ENCODE results near the gene TSC22D4.
"Not testable (repeated sequence)": the region's sequence is repeated elsewhere in the genome, so short reads cannot be mapped to it uniquely, and the experiment has no call there.

The TSC22D4 gene

DNA sequence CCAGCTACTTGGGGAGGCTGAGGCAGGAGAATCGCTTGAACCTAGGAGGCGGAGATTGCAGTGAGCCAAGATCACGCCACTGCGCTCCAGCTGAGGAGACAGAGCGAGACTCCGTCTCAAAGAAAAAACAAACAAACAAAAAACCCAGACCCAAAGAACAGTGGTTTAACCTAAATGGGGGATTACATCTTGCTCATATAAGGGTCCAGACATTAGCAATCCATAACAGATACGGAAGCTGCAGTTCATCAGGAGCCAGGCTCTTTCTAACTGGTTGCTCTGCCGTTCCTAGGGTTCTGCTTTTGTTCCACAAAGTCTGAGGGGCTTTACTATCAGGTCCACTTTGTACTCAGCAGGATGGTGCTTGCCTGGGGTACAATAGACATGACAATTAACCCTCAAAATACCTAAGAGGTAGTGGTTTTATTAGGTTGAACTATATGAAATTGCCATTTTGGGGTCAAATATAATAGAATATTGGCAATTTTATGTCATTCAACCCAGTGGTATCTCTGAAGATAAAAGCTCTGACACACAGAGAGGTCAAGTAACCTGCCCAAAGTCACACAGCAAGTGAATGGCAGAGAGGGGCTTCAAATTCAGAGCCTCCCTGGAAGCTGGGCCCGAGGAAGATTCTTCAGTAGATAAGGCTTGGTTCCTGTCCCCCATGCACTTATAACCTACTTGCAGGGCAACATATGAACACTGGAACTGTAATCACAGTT lies 26.0 kb upstream of the TSC22D4 start:
- no peak overlapping the region for H3K27ac ChIP-seq
- TF ChIP-seq, protein P1, sequence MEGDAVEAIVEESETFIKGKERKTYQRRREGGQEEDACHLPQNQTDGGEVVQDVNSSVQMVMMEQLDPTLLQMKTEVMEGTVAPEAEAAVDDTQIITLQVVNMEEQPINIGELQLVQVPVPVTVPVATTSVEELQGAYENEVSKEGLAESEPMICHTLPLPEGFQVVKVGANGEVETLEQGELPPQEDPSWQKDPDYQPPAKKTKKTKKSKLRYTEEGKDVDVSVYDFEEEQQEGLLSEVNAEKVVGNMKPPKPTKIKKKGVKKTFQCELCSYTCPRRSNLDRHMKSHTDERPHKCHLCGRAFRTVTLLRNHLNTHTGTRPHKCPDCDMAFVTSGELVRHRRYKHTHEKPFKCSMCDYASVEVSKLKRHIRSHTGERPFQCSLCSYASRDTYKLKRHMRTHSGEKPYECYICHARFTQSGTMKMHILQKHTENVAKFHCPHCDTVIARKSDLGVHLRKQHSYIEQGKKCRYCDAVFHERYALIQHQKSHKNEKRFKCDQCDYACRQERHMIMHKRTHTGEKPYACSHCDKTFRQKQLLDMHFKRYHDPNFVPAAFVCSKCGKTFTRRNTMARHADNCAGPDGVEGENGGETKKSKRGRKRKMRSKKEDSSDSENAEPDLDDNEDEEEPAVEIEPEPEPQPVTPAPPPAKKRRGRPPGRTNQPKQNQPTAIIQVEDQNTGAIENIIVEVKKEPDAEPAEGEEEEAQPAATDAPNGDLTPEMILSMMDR (conservative IDR thresholded peaks at IDR 0.05) = no peak

DNA sequence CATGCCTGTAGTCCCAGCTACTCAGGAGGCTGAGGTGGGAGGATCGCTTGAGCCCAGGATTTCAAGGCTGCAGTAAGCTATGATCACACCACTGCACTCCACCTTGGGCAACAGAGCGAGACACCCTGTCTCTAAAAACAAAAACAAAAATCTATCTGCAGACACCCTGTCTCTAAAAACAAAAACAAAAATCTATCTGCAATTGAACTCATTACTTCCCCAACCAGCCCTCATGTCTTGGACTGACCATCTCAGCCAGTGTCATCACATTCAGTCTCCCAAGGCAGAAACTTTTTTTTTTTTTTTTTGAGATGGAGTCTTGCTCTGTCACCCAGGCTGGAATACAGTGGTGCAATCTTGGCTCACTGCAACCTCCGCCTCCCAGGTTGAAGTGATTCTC lies 25.0 kb upstream of the TSC22D4 start:
- not testable (repeated sequence) for H3K27ac ChIP-seq

DNA sequence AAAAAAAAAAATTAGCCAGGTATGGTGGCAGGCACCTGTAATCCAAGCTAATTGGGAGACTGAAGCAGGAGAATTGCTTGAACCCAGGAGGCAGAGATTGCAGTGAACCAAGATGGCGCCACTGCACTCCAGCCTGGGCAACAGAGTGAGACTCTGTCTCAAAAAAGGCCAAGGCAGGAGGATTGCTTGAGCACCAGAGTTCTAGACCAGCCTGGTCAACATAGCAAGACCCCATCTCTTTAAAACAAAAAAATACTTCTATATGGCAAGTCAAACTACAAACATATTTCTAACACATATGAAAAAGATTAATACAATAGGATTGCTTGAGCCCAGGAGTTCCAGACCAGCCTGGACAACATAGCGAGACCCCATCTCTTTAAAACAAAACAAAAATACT lies 21.7 kb upstream of the TSC22D4 start:
- H3K27ac ChIP-seq = not testable (repeated sequence)

DNA sequence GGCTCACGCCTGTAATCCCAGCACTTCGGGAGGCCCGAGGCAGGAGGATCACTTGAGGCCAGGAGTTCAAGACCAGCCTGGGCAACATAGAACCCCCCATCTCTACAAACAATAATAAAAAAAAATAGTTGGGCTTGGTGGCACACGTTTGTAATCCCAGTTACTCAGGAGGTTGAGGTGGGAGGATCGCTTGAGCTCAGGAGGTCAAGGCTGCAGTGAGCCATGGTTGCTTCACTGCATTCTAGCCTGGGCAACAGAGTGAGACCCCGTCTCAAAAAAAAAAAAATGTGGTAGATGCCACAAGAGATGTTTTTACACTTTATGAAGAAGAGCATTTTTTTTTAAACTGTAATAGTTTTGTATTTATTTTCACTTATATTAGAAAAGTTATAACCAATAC lies 17.5 kb upstream of the TSC22D4 start:
- H3K27ac ChIP-seq = no peak overlapping the region
- TF ChIP-seq, protein P1 (conservative IDR thresholded peaks at IDR 0.05) = no peak

DNA sequence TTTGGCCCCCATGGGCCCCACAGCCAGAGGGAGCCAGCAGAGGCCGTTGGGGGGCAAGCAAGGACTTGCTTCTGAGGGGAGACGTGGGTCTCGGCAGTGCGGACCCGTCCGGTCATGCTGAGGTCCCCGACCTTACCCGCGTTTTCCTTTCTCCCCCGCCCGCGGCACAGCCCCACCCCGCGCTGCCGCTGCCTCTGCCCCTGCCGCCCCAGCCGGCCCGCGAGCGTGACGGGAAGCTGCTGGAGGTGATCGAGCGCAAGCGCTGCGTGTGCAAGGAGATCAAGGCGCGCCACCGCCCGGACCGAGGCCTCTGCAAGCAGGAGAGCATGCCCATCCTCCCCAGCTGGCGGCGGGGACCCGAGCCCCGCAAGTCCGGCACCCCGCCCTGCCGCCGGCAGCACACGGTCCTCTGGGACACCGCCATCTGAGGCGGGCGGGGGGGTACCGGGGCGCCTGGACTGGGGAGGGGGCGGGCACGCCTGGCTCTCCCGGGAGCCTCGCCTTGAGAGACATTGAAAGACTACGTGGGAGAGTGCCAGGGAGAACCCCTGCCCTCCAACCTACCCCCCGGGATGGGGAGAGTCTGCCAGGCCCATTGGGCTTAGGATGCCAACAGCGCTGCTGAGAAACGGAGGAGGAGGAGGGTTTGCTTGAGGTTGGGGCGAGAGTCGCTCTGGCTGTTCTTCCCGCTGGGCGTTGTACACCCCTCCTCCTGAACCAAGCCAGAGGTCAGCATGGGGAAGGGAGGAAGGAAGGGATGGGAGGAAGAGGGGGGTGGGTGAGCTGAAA lies 14.7 kb upstream of the TSC22D4 start:
- H3K27ac ChIP-seq = no peak overlapping the region
- TF ChIP-seq, protein P1 (conservative IDR thresholded peaks at IDR 0.05) = no peak

DNA sequence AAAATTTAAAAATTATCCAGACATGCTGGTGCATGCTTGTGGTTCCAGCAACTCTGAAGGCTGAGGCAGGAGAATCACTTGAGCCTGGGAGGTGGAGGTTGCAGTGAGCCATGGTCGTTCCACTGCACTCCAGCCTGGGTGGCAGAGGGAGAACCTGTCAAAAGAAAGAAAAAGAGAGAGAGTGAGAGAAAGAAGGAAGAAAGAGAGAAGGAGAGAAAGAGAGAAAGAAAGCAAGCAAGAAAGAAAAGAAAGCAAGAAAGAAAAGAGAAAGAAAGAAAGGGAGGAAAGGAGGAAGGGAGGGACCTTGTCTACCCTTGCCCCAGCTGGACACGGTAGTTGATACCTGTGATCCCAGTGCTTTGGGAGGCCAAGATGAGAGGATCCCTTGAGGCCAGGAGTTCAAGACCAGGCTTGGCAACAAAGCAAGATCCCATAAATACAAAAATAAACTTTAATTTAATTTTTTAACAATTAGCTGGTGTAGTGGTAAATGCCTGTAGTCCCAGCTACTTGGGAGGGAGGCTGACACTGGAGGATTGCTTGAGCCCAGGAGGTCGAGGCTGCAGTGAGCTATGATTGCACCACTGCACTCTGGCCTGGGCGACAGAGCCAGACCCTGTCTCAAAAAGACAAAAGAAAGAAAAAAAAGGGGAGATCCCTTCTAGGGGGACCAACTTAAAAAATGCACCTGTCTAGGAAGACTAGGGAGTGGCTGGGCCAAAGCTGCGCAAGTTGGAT lies 13.9 kb upstream of the TSC22D4 start:
- TF ChIP-seq, protein P1 (conservative IDR thresholded peaks at IDR 0.05) = no peak
- no peak overlapping the region for H3K27ac ChIP-seq

DNA sequence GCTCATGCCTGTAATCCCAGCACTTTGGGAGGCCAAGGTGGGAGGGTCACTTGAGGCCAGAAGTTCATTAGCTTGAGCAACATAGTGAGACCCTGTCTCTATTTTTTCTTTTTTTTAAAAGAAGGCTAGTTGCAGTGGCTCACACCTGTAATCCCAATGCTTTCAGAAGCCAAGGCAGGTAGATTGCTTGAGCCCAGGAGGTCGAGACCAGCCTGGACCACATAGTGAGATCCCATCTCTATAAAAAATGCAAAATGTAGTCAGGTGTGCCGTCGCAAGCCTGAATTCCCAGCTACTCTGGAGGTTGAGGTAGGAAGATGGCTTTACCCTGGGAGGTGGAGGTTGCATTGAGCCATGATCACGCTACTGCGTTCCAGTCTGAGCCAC lies 12.2 kb upstream of the TSC22D4 start:
- no peak overlapping the region for H3K27ac ChIP-seq

More for the DNA sequence above, 12.2 kb upstream of the TSC22D4 start:
- TF ChIP-seq, protein P1 (conservative IDR thresholded peaks at IDR 0.05) = no peak

Measured in VCaP (cell line).